Testis (tissue), 2 donors: ENCODE data around the gene OTUD4.

ENCODE experiments used
- CTCF ChIP-seq, 3 experiments: fragments of 450-650 bp in 2 of 3; fragments of 200-600 bp in 1 of 3; sonication (generic) in 1 of 3; IDR thresholded peaks; one replicate each; pipeline ENCODE4 v1.5.1; 2016 to 2019; ENCODE audit warnings: antibody characterized with exemption in 3 of 3, mild to moderate bottlenecking in 2 of 3, moderate library complexity in 1 of 3
- POLR2A ChIP-seq: fragments of 450-650 bp; IDR thresholded peaks from one replicate; pipeline ENCODE4 v1.6.1; 2017; ENCODE audit warnings: antibody characterized with exemption, mild to moderate bottlenecking, moderate library complexity

GRCh38 chr4:145099653-145100052 lies 80.7 kb downstream of the OTUD4 start:
- no peak for TF ChIP-seq CTCF (IDR thresholded peaks at IDR 0.05)
- no peak for TF ChIP-seq POLR2A
